GM12872 (cell line): ENCODE results near the gene PDAP1.

Experiments
- TF ChIP-seq, protein P1 (sequence below): IDR thresholded peaks from 3 replicates; pipeline ENCODE4 v1.5.1; 2011; ENCODE audit warnings: low read depth, mild to moderate bottlenecking, low read length, moderate library complexity; ENCODE audit not compliant: insufficient read depth

PDAP1 gene

DNA sequence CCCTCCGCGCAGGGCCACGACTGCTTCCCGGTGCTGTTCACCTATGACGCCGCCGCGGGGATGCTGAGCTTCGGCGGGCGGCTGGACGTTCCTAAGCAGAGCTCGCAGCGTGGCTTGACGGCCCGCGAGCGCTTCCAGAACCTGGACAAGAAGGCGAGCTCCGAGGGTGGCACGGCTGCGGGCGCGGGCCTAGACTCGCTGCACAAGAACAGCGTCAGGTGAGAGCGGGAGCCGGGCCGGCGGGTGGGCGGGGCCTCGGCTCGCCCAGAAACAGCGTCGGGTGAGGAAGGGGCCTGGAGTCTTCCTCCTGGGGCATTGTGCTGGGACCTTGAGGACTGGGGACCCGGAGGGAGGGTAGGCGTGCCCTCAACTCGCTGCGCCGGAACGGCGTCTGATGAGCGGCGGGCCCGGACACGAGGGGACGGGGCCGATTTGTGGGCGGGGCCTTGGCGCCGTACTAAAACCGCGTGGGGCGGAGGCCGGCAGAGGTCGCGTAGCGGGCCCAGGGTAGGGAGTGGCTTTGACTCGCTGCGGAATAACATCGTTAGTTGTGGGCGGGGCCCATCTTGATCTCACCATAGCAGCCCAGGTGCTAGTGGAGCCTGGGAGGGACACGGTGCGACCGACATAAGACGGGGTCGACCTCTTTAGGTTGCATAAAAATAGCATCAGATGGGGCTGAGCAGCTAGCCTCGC is 15.6 kb downstream of the PDAP1 start:
- TF ChIP-seq, protein P1, sequence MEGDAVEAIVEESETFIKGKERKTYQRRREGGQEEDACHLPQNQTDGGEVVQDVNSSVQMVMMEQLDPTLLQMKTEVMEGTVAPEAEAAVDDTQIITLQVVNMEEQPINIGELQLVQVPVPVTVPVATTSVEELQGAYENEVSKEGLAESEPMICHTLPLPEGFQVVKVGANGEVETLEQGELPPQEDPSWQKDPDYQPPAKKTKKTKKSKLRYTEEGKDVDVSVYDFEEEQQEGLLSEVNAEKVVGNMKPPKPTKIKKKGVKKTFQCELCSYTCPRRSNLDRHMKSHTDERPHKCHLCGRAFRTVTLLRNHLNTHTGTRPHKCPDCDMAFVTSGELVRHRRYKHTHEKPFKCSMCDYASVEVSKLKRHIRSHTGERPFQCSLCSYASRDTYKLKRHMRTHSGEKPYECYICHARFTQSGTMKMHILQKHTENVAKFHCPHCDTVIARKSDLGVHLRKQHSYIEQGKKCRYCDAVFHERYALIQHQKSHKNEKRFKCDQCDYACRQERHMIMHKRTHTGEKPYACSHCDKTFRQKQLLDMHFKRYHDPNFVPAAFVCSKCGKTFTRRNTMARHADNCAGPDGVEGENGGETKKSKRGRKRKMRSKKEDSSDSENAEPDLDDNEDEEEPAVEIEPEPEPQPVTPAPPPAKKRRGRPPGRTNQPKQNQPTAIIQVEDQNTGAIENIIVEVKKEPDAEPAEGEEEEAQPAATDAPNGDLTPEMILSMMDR: no peak

DNA sequence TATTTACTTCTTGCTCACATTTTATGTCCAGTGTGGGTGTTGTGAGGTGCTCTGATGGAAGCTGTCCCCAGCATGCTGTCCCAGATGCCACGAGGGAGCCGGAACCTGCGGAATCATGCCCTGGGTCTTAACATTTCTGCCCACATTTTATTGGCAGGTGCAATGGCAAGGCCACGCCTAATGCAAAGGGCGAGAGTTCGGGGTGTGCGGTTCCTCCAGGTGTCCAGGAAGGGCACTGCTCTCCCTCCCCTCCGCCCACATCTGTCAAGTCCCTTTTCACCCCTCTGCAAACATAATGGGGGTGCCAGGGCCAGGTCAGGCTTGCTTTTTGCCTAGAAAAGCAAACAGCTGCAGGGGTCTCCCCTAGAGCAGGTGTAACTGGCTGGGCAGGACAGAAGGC is 16.4 kb downstream of the PDAP1 start:
- TF ChIP-seq, protein P1: no peak

DNA sequence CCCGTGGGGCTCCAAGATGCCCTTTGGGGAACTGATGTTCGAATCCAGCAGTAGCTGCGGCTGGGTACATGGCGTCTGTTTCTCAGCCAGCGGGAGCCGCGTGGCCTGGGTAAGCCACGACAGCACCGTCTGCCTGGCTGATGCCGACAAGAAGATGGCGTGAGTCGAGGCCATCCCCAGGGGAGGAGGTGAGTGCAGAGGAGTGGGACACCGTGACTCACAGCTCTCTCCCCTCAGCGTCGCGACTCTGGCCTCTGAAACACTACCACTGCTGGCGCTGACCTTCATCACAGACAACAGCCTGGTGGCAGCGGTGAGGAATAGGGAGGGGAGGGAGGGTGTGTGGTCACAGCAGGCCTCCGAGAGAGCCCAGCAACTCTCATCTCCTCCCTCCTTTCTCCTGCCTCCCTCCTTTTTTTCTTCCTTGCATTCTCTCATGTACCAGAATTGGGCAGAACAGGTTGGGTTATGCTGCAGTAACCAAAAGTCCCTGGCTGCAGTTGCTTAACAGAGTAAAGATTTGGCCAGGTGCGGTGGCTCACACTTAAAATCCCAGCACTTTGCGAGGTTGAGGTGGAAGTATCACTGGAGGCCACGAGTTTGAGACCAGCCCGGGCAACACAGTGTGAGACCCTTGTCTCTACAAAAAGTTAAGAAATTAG is 17.3 kb downstream of the PDAP1 start:
- TF ChIP-seq, protein P1: no peak

DNA sequence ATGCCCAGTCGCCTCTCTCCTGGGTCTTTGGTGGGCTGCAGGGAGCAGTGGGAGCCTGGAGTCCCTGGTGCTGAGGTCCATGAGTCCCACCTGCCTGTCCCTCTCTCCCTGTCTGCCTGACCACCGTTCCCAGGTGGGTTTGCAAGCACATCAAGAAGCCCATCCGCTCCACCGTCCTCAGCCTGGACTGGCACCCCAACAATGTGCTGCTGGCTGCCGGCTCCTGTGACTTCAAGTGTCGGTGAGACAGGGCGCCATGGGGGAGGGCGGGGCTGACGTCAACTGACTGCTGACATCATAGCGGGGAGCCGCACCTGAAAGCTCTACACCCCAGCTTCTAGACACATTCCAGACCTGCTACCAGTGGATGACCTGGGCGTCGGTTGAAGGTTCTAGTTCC is 18.6 kb downstream of the PDAP1 start:
- TF ChIP-seq, protein P1: no peak

DNA sequence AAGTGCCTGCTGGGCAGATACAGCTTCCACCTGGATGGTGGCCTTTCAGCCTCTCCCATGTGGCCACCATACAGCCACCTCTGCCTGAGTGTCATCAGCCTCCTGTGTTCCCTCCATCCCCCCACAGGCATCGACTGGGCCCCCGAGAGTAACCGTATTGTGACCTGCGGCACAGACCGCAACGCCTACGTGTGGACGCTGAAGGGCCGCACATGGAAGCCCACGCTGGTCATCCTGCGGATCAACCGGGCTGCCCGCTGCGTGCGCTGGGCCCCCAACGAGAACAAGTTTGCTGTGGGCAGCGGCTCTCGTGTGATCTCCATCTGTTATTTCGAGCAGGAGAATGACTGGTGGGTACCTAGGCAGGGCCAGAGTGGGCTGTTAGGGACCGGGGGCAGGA is 20.5 kb downstream of the PDAP1 start:
- TF ChIP-seq, protein P1: no peak

DNA sequence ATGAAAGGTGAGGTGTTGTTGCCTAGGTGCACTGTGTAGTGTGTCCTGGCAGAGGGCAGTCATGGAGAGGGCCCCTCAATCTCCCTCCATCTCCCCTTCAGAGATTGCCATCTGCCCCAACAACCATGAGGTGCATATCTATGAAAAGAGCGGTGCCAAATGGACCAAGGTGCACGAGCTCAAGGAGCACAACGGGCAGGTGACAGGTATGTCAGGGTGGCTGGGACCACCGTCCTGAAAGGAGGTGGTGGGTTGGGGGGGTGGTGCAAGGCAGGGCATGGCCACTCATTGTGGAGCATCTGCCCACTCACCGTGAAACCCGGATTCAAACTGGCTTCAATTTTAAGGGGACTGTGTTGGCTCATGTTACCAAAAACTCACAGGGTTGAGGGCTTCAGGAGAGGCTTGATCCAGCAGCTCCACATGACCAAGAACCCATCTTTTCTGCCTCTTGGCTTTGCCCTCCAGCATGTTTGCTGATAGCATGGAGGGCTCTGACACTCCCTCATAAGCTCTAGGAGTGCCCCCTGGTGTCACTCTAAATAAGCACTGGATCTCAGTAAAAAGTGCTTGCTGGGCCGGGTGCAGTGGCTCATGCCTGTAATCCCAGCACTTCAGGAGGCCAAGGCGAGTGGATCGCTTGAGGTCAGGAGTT is 21.7 kb downstream of the PDAP1 start:
- TF ChIP-seq, protein P1: peak; percentile 48

DNA sequence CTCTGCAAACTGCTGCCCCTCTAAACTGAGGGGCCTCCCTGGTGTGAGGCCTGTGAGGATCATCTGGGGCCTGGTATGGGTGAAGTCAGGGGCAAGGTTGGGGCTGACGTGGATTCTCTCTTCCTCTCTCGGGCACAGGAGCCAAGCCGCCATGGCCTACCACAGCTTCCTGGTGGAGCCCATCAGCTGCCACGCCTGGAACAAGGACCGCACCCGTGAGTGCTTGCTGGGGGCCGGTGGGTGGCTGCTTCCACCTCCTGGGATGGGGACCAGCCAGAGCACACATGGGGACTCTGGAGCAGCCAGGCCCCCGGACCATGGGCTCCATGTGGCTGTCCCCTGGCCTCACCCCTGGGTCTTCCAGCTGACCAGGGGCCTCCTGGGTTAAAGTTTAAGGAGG is 22.8 kb downstream of the PDAP1 start:
- TF ChIP-seq, protein P1: no peak
